GM23338 (cell line): ENCODE measurements around the gene KIAA1328. TPM values are rescaled to one million over a fixed set of nuclear protein-coding genes. Genes with fewer than 3 reads are reported as not detected.

ENCODE experiments used
- ATAC-seq: fragments of 200-7000 bp; cut with Tn5 transposase; 3 replicates; pipeline ENCODE4 v1.9.1; 2020
- DNase-seq: peaks from one replicate; pipeline ENCODE4 v3.0.0-alpha.2; 2015; ENCODE audit warnings: low spot score
- H2AFZ ChIP-seq: fragments of 200-600 bp; sonication (generic); 2 replicates; pipeline ENCODE4 v1.8.0; 2016; ENCODE audit warnings: antibody characterized with exemption, mild to moderate bottlenecking, moderate library complexity
- H3F3A ChIP-seq: fragments of 200-600 bp; sonication (generic); replicated peaks from 2 replicates; pipeline ENCODE4 v1.8.0; 2017; ENCODE audit warnings: antibody characterized with exemption, mixed run types, low read depth
- H3K27ac ChIP-seq: fragments of 200-600 bp; sonication (generic); 2 replicates; pipeline ENCODE4 v1.6.1; 2016; ENCODE audit warnings: low read depth
- H3K27me3 ChIP-seq: fragments of 200-600 bp; sonication (generic); 2 replicates; pipeline ENCODE4 v1.8.0; 2016; ENCODE audit warnings: mild to moderate bottlenecking, mixed run types, moderate library complexity; ENCODE audit not compliant: insufficient read depth
- H3K36me3 ChIP-seq: fragments of 200-600 bp; sonication (generic); 2 replicates; pipeline ENCODE4 v1.8.0; 2016; ENCODE audit warnings: mild to moderate bottlenecking; ENCODE audit not compliant: insufficient read depth
- H3K4me1 ChIP-seq: fragments of 200-600 bp; sonication (generic); 2 replicates; pipeline ENCODE4 v1.8.0; 2016; ENCODE audit warnings: mild to moderate bottlenecking, moderate library complexity; ENCODE audit not compliant: insufficient read depth
- H3K4me2 ChIP-seq: fragments of 200-600 bp; sonication (generic); 2 replicates; pipeline ENCODE4 v1.7.1; 2017; ENCODE audit warnings: mixed run types
- H3K4me3 ChIP-seq: fragments of 200-600 bp; sonication (generic); 2 replicates; pipeline ENCODE4 v1.6.1; 2016; ENCODE audit warnings: mixed run types
- H3K79me2 ChIP-seq: fragments of 200-600 bp; sonication (generic); replicated peaks from 2 replicates; pipeline ENCODE4 v1.8.0; 2017; ENCODE audit warnings: mild to moderate bottlenecking; ENCODE audit not compliant: insufficient read depth
- H3K9me2 ChIP-seq: fragments of 200-600 bp; sonication (generic); 2 replicates; pipeline ENCODE4 v1.8.0; 2017; ENCODE audit not compliant: insufficient read depth
- H4K20me1 ChIP-seq: fragments of 200-600 bp; sonication (generic); replicated peaks from 2 replicates; pipeline ENCODE4 v1.8.0; 2017; ENCODE audit warnings: mild to moderate bottlenecking; ENCODE audit not compliant: insufficient read depth
- H3K27ac Mint-ChIP-seq: 2 replicates; pipeline ENCODE4 v1.8.0; 2020; ENCODE audit warnings: inconsistent platforms, mild to moderate bottlenecking, moderate library complexity, mixed read lengths
- H3K27me3 Mint-ChIP-seq: 3 replicates; pipeline ENCODE4 v1.8.0; 2022; ENCODE audit warnings: low read depth, mild to moderate bottlenecking, moderate library complexity, mixed read lengths, inconsistent platforms; ENCODE audit not compliant: insufficient read depth, poor library complexity
- H3K36me3 Mint-ChIP-seq: 3 replicates; pipeline ENCODE4 v1.8.0; 2021; ENCODE audit warnings: low read depth, mild to moderate bottlenecking, inconsistent platforms, moderate library complexity, mixed read lengths
- H3K4me1 Mint-ChIP-seq: 3 replicates; pipeline ENCODE4 v1.8.0; 2020; ENCODE audit warnings: mild to moderate bottlenecking, inconsistent platforms, mixed read lengths
- H3K4me3 Mint-ChIP-seq: 3 replicates; pipeline ENCODE4 v1.8.0; 2021; ENCODE audit warnings: moderate library complexity, mild to moderate bottlenecking, inconsistent platforms, mixed read lengths
- H3K9me3 Mint-ChIP-seq: 3 replicates; pipeline ENCODE4 v1.8.0; 2020; ENCODE audit warnings: moderate library complexity, mild to moderate bottlenecking, inconsistent platforms, mixed read lengths
- STAT1 ChIP-seq: IDR thresholded peaks from one replicate; pipeline ENCODE4 v1.6.1; 2016; ENCODE audit warnings: antibody characterized with exemption; ENCODE audit not compliant: unreplicated experiment
- ZNF114 ChIP-seq: fragments of 250-450 bp; sonication (Bioruptor Pico); IDR thresholded peaks from 2 replicates; pipeline ENCODE4 v1.5.0; 2020; ENCODE audit warnings: mild to moderate bottlenecking, moderate library complexity
- polyA plus RNA-seq: library from polyadenylated mRNA; unstranded; fragments of >200 nt; fragmentation: Nextera tagmentation; extraction: Ambion mirVana; gene quantifications from 2 replicates; pipeline ENCODE4 v1.2.1, GENCODE V29; 2016
- total RNA-seq: library from RNA; depleted of rRNA; stranded (reverse); fragments of >200 nt; shearing (Covaris generic); gene quantifications from 2 replicates; pipeline ENCODE4 v1.2.3, GENCODE V29; 2014
- TF ChIP-seq, protein P1 (sequence below): fragments of 250-450 bp; sonication (Bioruptor Pico); IDR thresholded peaks from 2 replicates; pipeline ENCODE4 v1.5.0; 2020; ENCODE audit warnings: mild to moderate bottlenecking, moderate library complexity
- TF ChIP-seq, protein P2 (sequence below), 2 experiments: fragments of 200-600 bp in 1 of 2; sonication (generic) in 1 of 2; conservative IDR thresholded peaks; 2 replicates each; pipeline versions ENCODE4 v1.5.1 to v1.6.1; 2016 to 2017; ENCODE audit warnings: antibody characterized with exemption in 2 of 2, low read depth in 2 of 2, mild to moderate bottlenecking in 2 of 2, moderate library complexity in 1 of 2

Gene KIAA1328
- total and polyA plus RNA-seq, 2 experiments from 2014 or later, result 5.2 to 8.4 TPM

DNA sequence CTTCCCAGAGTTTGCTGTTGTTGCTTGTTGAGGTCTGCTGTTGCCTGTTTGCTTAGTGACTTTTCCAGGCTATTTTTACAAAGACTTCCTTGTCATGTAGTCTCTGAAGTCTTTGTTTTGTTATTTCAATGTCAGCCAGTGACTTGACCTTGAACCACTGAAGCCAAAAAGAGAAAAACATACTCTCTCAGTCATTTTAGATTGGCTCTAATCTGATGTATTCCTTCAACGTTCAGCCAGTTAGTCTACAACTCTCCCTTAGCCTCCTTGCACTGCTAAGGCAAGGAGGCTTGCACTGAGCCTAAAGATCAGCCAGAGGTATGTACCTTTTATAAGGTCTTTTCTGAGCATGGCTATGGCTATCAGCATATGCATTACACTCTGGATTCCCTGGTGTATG, 27.9 kb downstream of the KIAA1328 start:
- Histone ChIP-seq H3F3A (no peaks in the 10 kb centered on the region), H3K27me3 (no peaks in the 10 kb centered on the region), H3K4me3 (no peak overlapping the region), H4K20me1 (no peaks in the 10 kb centered on the region), H3K4me1 (peaks cover 8% of the 10 kb centered on the region; the same call in 1 of the 2 replicates), H3K36me3 (no peaks in the 10 kb centered on the region), H2AFZ (no peak overlapping the region), H3K27ac (no peak overlapping the region), H3K4me2 (no peak overlapping the region), H3K9me2 (no peaks in the 10 kb centered on the region), H3K79me2 (no peaks in the 10 kb centered on the region)
- peaks cover 3% of the 10 kb centered on the region for H3K27me3 Mint-ChIP-seq
- TF ChIP-seq STAT1, result no peak
- TF ChIP-seq, protein P1, sequence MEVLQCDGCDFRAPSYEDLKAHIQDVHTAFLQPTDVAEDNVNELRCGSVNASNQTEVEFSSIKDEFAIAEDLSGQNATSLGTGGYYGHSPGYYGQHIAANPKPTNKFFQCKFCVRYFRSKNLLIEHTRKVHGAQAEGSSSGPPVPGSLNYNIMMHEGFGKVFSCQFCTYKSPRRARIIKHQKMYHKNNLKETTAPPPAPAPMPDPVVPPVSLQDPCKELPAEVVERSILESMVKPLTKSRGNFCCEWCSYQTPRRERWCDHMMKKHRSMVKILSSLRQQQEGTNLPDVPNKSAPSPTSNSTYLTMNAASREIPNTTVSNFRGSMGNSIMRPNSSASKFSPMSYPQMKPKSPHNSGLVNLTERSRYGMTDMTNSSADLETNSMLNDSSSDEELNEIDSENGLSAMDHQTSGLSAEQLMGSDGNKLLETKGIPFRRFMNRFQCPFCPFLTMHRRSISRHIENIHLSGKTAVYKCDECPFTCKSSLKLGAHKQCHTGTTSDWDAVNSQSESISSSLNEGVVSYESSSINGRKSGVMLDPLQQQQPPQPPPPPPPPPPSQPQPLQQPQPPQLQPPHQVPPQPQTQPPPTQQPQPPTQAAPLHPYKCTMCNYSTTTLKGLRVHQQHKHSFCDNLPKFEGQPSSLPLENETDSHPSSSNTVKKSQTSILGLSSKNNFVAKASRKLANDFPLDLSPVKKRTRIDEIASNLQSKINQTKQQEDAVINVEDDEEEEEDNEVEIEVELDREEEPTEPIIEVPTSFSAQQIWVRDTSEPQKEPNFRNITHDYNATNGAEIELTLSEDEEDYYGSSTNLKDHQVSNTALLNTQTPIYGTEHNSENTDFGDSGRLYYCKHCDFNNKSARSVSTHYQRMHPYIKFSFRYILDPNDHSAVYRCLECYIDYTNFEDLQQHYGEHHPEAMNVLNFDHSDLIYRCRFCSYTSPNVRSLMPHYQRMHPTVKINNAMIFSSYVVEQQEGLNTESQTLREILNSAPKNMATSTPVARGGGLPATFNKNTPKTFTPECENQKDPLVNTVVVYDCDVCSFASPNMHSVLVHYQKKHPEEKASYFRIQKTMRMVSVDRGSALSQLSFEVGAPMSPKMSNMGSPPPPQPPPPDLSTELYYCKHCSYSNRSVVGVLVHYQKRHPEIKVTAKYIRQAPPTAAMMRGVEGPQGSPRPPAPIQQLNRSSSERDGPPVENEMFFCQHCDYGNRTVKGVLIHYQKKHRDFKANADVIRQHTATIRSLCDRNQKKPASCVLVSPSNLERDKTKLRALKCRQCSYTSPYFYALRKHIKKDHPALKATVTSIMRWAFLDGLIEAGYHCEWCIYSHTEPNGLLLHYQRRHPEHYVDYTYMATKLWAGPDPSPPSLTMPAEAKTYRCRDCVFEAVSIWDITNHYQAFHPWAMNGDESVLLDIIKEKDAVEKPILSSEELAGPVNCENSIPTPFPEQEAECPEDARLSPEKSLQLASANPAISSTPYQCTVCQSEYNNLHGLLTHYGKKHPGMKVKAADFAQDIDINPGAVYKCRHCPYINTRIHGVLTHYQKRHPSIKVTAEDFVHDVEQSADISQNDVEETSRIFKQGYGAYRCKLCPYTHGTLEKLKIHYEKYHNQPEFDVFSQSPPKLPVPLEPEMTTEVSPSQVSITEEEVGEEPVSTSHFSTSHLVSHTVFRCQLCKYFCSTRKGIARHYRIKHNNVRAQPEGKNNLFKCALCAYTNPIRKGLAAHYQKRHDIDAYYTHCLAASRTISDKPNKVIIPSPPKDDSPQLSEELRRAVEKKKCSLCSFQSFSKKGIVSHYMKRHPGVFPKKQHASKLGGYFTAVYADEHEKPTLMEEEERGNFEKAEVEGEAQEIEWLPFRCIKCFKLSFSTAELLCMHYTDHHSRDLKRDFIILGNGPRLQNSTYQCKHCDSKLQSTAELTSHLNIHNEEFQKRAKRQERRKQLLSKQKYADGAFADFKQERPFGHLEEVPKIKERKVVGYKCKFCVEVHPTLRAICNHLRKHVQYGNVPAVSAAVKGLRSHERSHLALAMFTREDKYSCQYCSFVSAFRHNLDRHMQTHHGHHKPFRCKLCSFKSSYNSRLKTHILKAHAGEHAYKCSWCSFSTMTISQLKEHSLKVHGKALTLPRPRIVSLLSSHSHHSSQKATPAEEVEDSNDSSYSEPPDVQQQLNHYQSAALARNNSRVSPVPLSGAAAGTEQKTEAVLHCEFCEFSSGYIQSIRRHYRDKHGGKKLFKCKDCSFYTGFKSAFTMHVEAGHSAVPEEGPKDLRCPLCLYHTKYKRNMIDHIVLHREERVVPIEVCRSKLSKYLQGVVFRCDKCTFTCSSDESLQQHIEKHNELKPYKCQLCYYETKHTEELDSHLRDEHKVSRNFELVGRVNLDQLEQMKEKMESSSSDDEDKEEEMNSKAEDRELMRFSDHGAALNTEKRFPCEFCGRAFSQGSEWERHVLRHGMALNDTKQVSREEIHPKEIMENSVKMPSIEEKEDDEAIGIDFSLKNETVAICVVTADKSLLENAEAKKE (CRISPR knock-in tag), result no peak
- peak; percentile 51 for ATAC-seq
- H3K9me3 Mint-ChIP-seq, result no peaks in the 10 kb centered on the region
- peaks cover 5% of the 10 kb centered on the region; the same call in 1 of the 3 replicates for H3K4me1 Mint-ChIP-seq
- no peak overlapping the region for H3K27ac Mint-ChIP-seq
- no peak overlapping the region for H3K4me3 Mint-ChIP-seq
- H3K36me3 Mint-ChIP-seq, result peaks cover 3% of the 10 kb centered on the region; the same call in 1 of the 3 replicates
- no peak for DNase-seq

DNA sequence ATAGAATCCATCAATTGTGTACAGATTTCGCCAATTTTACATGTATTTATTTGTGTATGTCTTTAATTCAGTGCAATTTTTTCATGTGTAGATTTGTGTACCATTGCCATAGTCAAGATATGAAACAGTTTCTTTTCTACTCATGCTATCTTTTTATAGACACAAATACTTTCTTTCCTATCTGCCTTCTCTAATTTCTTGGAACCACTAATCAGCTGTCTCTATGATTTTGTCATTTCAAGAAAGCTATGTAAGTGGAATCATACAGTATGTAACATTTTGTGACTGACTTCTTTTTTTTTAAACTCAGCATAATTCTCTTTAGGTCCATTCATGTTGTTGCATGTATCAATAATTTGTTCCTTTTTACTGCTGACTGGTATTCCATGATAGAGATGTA, 33.3 kb downstream of the KIAA1328 start:
- Mint-ChIP-seq H3K4me1 (no peaks in the 10 kb centered on the region), H3K4me3 (no peak overlapping the region), H3K9me3 (no peaks in the 10 kb centered on the region), H3K27ac (no peak overlapping the region), H3K36me3 (no peaks in the 10 kb centered on the region), H3K27me3 (peaks cover 4% of the 10 kb centered on the region)
- ATAC-seq, result no peak
- Histone ChIP-seq H3K27me3 (no peaks in the 10 kb centered on the region), H2AFZ (no peak overlapping the region), H3K4me2 (no peak overlapping the region), H3K4me3 (no peak overlapping the region), H3K27ac (no peak overlapping the region), H3K79me2 (no peaks in the 10 kb centered on the region), H3F3A (no peaks in the 10 kb centered on the region), H3K36me3 (no peaks in the 10 kb centered on the region), H3K9me2 (no peaks in the 10 kb centered on the region), H3K4me1 (no peaks in the 10 kb centered on the region), H4K20me1 (no peaks in the 10 kb centered on the region)
- no peak for DNase-seq
- no peak for TF ChIP-seq ZNF114 (CRISPR knock-in tag)
- TF ChIP-seq, protein P1 (CRISPR knock-in tag), result no peak
- TF ChIP-seq, protein P2, sequence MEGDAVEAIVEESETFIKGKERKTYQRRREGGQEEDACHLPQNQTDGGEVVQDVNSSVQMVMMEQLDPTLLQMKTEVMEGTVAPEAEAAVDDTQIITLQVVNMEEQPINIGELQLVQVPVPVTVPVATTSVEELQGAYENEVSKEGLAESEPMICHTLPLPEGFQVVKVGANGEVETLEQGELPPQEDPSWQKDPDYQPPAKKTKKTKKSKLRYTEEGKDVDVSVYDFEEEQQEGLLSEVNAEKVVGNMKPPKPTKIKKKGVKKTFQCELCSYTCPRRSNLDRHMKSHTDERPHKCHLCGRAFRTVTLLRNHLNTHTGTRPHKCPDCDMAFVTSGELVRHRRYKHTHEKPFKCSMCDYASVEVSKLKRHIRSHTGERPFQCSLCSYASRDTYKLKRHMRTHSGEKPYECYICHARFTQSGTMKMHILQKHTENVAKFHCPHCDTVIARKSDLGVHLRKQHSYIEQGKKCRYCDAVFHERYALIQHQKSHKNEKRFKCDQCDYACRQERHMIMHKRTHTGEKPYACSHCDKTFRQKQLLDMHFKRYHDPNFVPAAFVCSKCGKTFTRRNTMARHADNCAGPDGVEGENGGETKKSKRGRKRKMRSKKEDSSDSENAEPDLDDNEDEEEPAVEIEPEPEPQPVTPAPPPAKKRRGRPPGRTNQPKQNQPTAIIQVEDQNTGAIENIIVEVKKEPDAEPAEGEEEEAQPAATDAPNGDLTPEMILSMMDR (conservative IDR thresholded peaks at IDR 0.05; ENCODE audit: low read depth in 2 of 2), result no peak
